ENCODE measurements around the gene UGT1A1.

The UGT1A1 gene

DNA sequence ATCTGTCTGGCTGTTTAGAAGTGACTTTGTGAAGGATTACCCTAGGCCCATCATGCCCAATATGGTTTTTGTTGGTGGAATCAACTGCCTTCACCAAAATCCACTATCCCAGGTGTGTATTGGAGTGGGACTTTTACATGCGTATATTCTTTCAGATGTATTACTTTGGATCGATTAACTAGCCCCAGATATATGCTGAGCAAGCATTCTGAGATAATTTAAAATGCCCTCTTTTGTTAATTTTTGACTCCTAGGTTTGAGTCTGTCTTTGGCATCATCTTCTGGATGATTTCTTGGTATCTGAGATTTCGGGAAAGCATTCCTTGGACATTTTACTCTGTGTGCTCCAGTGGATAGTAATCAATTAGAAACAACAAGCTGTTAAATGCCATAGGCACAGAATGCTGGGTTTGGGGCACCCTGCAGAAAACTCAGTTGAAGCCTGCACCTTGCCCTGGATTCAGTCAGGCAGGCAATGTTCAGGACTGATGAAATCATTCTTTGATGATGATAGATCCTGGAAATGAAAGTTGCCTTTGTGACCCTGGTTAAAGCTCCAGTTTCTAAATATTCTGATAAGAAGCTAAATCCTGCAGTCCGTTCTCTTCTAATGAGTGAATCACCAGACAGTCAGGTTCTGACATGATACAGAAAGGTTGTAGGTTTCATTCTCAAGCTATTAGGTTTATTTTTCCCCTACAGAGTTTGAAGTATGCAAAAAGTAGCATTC, 1.1 kb downstream of the UGT1A1 start:
- TF ChIP-seq CEBPB (IDR thresholded peaks at IDR 0.05) = no peak
- TF ChIP-seq NFIC (IDR thresholded peaks at IDR 0.05) = no peak
- no peak for TF ChIP-seq CREB1 (IDR thresholded peaks at IDR 0.05; ENCODE audit: low read depth)
- no peak for TF ChIP-seq ZBTB7A (IDR thresholded peaks at IDR 0.05; ENCODE audit: low read depth)
- TF ChIP-seq, protein P1, sequence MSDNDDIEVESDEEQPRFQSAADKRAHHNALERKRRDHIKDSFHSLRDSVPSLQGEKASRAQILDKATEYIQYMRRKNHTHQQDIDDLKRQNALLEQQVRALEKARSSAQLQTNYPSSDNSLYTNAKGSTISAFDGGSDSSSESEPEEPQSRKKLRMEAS (IDR thresholded peaks at IDR 0.05) = no peak
- TF ChIP-seq, protein P2, sequence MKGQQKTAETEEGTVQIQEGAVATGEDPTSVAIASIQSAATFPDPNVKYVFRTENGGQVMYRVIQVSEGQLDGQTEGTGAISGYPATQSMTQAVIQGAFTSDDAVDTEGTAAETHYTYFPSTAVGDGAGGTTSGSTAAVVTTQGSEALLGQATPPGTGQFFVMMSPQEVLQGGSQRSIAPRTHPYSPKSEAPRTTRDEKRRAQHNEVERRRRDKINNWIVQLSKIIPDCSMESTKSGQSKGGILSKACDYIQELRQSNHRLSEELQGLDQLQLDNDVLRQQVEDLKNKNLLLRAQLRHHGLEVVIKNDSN (IDR thresholded peaks at IDR 0.05) = no peak
- no peak for TF ChIP-seq TAF1 (IDR thresholded peaks at IDR 0.05; ENCODE audit: low read depth)
- no peak for TF ChIP-seq TCF12 (IDR thresholded peaks at IDR 0.05; ENCODE audit: low read depth)
- TF ChIP-seq, protein P3, sequence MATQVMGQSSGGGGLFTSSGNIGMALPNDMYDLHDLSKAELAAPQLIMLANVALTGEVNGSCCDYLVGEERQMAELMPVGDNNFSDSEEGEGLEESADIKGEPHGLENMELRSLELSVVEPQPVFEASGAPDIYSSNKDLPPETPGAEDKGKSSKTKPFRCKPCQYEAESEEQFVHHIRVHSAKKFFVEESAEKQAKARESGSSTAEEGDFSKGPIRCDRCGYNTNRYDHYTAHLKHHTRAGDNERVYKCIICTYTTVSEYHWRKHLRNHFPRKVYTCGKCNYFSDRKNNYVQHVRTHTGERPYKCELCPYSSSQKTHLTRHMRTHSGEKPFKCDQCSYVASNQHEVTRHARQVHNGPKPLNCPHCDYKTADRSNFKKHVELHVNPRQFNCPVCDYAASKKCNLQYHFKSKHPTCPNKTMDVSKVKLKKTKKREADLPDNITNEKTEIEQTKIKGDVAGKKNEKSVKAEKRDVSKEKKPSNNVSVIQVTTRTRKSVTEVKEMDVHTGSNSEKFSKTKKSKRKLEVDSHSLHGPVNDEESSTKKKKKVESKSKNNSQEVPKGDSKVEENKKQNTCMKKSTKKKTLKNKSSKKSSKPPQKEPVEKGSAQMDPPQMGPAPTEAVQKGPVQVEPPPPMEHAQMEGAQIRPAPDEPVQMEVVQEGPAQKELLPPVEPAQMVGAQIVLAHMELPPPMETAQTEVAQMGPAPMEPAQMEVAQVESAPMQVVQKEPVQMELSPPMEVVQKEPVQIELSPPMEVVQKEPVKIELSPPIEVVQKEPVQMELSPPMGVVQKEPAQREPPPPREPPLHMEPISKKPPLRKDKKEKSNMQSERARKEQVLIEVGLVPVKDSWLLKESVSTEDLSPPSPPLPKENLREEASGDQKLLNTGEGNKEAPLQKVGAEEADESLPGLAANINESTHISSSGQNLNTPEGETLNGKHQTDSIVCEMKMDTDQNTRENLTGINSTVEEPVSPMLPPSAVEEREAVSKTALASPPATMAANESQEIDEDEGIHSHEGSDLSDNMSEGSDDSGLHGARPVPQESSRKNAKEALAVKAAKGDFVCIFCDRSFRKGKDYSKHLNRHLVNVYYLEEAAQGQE (IDR thresholded peaks at IDR 0.05; ENCODE audit: low read depth) = no peak
- no peak for TF ChIP-seq TEAD4 (IDR thresholded peaks at IDR 0.05)
- no peak for TF ChIP-seq FOXM1 (IDR thresholded peaks at IDR 0.05; ENCODE audit: borderline replicate concordance, low read depth)
- TF ChIP-seq YY1 (IDR thresholded peaks at IDR 0.05; ENCODE audit: low read depth) = no peak

DNA sequence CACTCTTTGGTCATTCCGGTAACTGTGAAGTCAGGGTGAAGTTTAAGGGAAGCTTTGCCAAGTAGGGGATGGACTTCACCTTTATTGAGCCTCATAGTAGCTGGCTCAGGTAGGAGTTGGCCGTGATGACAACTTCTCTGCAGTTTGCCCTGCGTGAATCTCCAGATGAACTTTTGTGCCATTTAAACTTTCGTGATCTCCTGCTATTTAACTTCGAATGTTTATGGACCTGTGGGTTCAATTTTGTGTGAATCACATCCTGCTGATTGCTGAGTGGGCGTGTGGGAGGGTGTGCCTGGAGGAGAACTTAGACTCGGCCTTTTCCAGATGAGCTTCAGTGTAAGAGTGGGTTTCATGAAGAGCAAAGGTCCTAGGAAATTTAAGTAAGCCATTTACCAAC, 4.2 kb downstream of the UGT1A1 start:
- no peak for TF ChIP-seq EP300 (IDR thresholded peaks at IDR 0.05; ENCODE audit: borderline replicate concordance)
- no peak for TF ChIP-seq TAF1 (IDR thresholded peaks at IDR 0.05; ENCODE audit: low read depth)
- TF ChIP-seq, protein P3 (IDR thresholded peaks at IDR 0.05; ENCODE audit: low read depth) = no peak
- TF ChIP-seq TEAD4 (IDR thresholded peaks at IDR 0.05) = no peak
- TF ChIP-seq, protein P2 (IDR thresholded peaks at IDR 0.05) = no peak
- TF ChIP-seq CREB1 (IDR thresholded peaks at IDR 0.05; ENCODE audit: low read depth) = no peak
- TF ChIP-seq TCF12 (IDR thresholded peaks at IDR 0.05; ENCODE audit: low read depth) = no peak
- TF ChIP-seq CEBPB (IDR thresholded peaks at IDR 0.05) = no peak
- TF ChIP-seq ZBTB7A (IDR thresholded peaks at IDR 0.05; ENCODE audit: low read depth) = no peak
- TF ChIP-seq YY1 (IDR thresholded peaks at IDR 0.05; ENCODE audit: low read depth) = no peak
- no peak for TF ChIP-seq FOXM1 (IDR thresholded peaks at IDR 0.05; ENCODE audit: borderline replicate concordance, low read depth)
- TF ChIP-seq, protein P1 (IDR thresholded peaks at IDR 0.05) = no peak
- no peak for TF ChIP-seq RAD21 (IDR thresholded peaks at IDR 0.05; ENCODE audit: low read depth)
- TF ChIP-seq EGR1 (IDR thresholded peaks at IDR 0.05) = no peak
- no peak for TF ChIP-seq NFIC (IDR thresholded peaks at IDR 0.05)

DNA sequence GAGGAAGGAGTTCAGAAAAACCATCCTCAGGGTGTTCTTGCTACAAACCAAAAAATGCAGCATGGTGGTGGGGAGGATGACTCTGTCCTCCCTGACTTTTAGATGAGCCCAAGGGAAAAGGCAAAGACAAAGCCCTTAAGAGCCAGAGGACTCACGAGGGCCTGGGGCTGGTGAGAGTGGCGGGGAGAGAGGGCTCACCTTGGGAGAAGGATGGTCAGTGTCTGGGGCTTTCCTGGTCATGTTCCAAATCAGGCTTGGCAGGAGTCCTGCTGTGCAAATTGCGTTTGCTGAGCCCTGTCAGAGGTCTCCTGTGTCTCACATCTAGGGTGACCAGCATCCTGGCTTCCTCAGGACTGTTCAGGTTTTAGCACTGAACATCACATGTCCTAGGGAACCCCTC, 4.7 kb downstream of the UGT1A1 start:
- TF ChIP-seq ZBTB7A (IDR thresholded peaks at IDR 0.05; ENCODE audit: low read depth) = no peak

DNA sequence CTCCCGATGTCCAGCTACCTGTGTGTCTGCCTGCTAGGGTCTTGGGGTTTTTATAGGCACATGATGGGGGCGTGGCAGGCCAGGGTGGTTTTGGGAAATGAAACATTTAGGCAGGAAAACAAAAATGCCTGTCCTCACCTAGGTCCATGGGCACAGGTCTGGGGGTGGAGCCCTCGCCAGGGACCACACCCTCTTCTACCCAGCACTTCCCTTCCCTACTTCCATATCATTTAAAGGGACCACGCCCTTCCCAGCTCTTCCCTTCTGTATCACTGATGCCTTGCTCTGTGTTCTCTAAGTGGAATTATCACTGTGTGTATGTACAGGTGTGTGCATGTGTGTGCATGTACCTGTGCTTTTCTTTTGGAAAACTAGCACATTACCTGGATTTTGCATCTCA, 6.3 kb downstream of the UGT1A1 start:
- TF ChIP-seq CEBPB (IDR thresholded peaks at IDR 0.05) (no peak), EGR1 (IDR thresholded peaks at IDR 0.05) (no peak), RAD21 (IDR thresholded peaks at IDR 0.05; ENCODE audit: low read depth) (no peak), ZBTB7A (IDR thresholded peaks at IDR 0.05; ENCODE audit: low read depth) (no peak), TEAD4 (IDR thresholded peaks at IDR 0.05) (no peak), EP300 (IDR thresholded peaks at IDR 0.05; ENCODE audit: borderline replicate concordance) (no peak), NFIC (IDR thresholded peaks at IDR 0.05) (no peak), CREB1 (IDR thresholded peaks at IDR 0.05; ENCODE audit: low read depth) (no peak), YY1 (IDR thresholded peaks at IDR 0.05; ENCODE audit: low read depth) (no peak)
- TF ChIP-seq, protein P3 (IDR thresholded peaks at IDR 0.05; ENCODE audit: low read depth) = no peak
- TF ChIP-seq, protein P1 (IDR thresholded peaks at IDR 0.05) = no peak

Measured in Ishikawa (cell line).